SK-N-SH treated with all-trans-retinoic acid at 6 μM for 48 hours (cell line): Measurements from ENCODE around the gene CLCN6.

ENCODE experiments used
- ATAC-seq: fragments of 200-7000 bp; cut with Tn5 transposase; 3 replicates; pipeline ENCODE4 v1.9.1; 2020; ENCODE audit warnings: mild to moderate bottlenecking, moderate library complexity
- ARNTL ChIP-seq: fragments of 450-650 bp; formaldehyde crosslinking; IDR thresholded peaks from 2 replicates; pipeline ENCODE4 v1.5.0; 2020; ENCODE audit warnings: low read depth, mild to moderate bottlenecking, moderate library complexity, borderline replicate concordance
- BACH2 ChIP-seq: fragments of 250-450 bp; sonication (Bioruptor Pico); IDR thresholded peaks from 2 replicates; pipeline ENCODE4 v1.9.0; 2021; ENCODE audit warnings: mild to moderate bottlenecking, borderline replicate concordance
- CSDC2 ChIP-seq: fragments of 250-450 bp; sonication (Bioruptor Pico); IDR thresholded peaks from 2 replicates; pipeline ENCODE4 v1.5.0; 2020; ENCODE audit warnings: mild to moderate bottlenecking, moderate library complexity
- ESRRG ChIP-seq: fragments of 250-450 bp; sonication (Bioruptor Pico); IDR thresholded peaks from 2 replicates; pipeline ENCODE4 v1.6.1; 2021; ENCODE audit warnings: mild to moderate bottlenecking
- GLIS3 ChIP-seq: fragments of 250-450 bp; sonication (Bioruptor Pico); IDR thresholded peaks from 2 replicates; pipeline ENCODE4 v1.5.0; 2020; ENCODE audit warnings: mild to moderate bottlenecking, moderate library complexity
- ISL1 ChIP-seq: fragments of 250-450 bp; sonication (Bioruptor Pico); IDR thresholded peaks from 2 replicates; pipeline ENCODE4 v2.1.2; 2022; ENCODE audit warnings: mild to moderate bottlenecking, moderate library complexity
- OSR1 ChIP-seq: fragments of 250-450 bp; sonication (Bioruptor Pico); IDR thresholded peaks from 2 replicates; pipeline ENCODE4 v1.8.0; 2022; ENCODE audit warnings: moderate library complexity, mild to moderate bottlenecking, inconsistent platforms
- PPARA ChIP-seq: fragments of 250-450 bp; sonication (Bioruptor Pico); IDR thresholded peaks from 2 replicates; pipeline ENCODE4 v1.5.0; 2020; ENCODE audit warnings: mild to moderate bottlenecking, borderline replicate concordance
- RARB ChIP-seq: fragments of 250-450 bp; sonication (Bioruptor Pico); IDR thresholded peaks from 2 replicates; pipeline ENCODE4 v1.8.0; 2021; ENCODE audit warnings: mild to moderate bottlenecking, moderate library complexity
- SNAI2 ChIP-seq: fragments of 250-450 bp; sonication (Bioruptor Pico); IDR thresholded peaks from 2 replicates; pipeline ENCODE4 v1.5.0; 2020; ENCODE audit warnings: mild to moderate bottlenecking, moderate library complexity
- TCF4 ChIP-seq: fragments of 250-450 bp; sonication (Bioruptor Pico); IDR thresholded peaks from 2 replicates; pipeline ENCODE4 v1.8.0; 2021; ENCODE audit warnings: mild to moderate bottlenecking, moderate library complexity, borderline replicate concordance
- TOX ChIP-seq: fragments of 250-450 bp; sonication (Bioruptor Pico); IDR thresholded peaks from 2 replicates; pipeline ENCODE4 v1.8.0; 2021; ENCODE audit warnings: mild to moderate bottlenecking, moderate library complexity, borderline replicate concordance
- ZC3H10 ChIP-seq: fragments of 250-450 bp; sonication (Bioruptor Pico); IDR thresholded peaks from 2 replicates; pipeline ENCODE4 v1.5.1; 2021; ENCODE audit warnings: mild to moderate bottlenecking, moderate library complexity
- ZFP3 ChIP-seq: fragments of 250-450 bp; sonication (Bioruptor Pico); IDR thresholded peaks from 2 replicates; pipeline ENCODE4 v1.5.0; 2020; ENCODE audit warnings: mild to moderate bottlenecking, moderate library complexity
- ZFP30 ChIP-seq: fragments of 450-650 bp; formaldehyde crosslinking; IDR thresholded peaks from 2 replicates; pipeline ENCODE4 v1.5.0; 2022; ENCODE audit warnings: mild to moderate bottlenecking, moderate library complexity
- ZNF70 ChIP-seq: fragments of 450-650 bp; formaldehyde crosslinking; IDR thresholded peaks from 2 replicates; pipeline ENCODE4 v1.5.0; 2020; ENCODE audit warnings: mild to moderate bottlenecking, moderate library complexity
- ZNF8 ChIP-seq: fragments of 450-650 bp; formaldehyde crosslinking; IDR thresholded peaks from 2 replicates; pipeline ENCODE4 v1.5.0; 2020; ENCODE audit warnings: mild to moderate bottlenecking, moderate library complexity
- TF ChIP-seq, protein P1 (sequence below): fragments of 250-450 bp; sonication (Bioruptor Pico); IDR thresholded peaks from 2 replicates; pipeline ENCODE4 v1.5.1; 2020; ENCODE audit warnings: low read depth, mild to moderate bottlenecking, moderate library complexity
- TF ChIP-seq, protein P2 (sequence below): fragments of 250-450 bp; sonication (Bioruptor Pico); IDR thresholded peaks from 2 replicates; pipeline ENCODE4 v1.5.0; 2020; ENCODE audit warnings: mild to moderate bottlenecking, moderate library complexity
- TF ChIP-seq, protein P3 (sequence below): fragments of 250-450 bp; sonication (Bioruptor Pico); IDR thresholded peaks from 2 replicates; pipeline ENCODE4 v1.5.1; 2021; ENCODE audit warnings: mild to moderate bottlenecking, moderate library complexity
- TF ChIP-seq, protein P4 (sequence below): fragments of 250-450 bp; sonication (Bioruptor Pico); IDR thresholded peaks from 2 replicates; pipeline ENCODE4 v1.8.0; 2021; ENCODE audit warnings: low read depth, mild to moderate bottlenecking, moderate library complexity, borderline replicate concordance

Gene CLCN6

DNA sequence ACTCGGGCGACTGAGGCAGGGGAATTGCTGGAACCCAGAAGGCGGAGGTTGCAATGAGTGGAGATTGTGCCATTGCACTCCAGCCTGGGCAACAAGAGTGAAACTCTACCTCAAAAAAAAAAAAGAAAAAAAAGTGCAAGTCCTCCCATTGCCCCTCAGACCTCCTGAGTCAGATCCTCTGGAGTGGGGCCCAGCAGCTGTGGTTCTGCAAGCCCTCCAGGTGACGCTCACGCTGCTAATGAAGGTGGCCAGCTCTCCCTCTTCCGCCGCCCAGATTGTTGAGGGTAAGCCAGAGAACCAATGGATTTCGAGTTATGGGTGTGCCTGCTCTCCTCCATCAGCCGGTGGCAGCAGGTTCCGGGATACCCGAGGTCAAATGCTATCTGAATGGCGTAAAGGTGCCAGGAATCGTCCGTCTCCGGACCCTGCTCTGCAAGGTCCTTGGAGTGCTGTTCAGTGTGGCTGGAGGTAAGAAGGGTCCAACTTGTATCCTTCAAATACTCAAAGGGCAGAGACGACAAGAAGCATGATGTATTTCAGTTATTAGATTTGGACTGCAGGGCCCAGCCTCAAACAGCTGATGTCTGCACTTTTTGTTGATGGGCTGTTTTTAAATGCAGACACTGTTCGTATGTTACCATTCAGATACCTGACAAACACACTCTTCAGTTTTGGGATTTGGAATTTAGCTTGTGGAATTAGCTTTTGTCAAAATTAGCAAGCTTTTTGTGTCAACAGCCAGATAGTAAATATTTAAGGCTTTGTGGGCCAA lies 17.6 kb downstream of the CLCN6 start:
- no peak for TF ChIP-seq ZFP30 (CRISPR knock-in tag)
- TF ChIP-seq TCF4, result no peak
- TF ChIP-seq TOX (CRISPR knock-in tag), result no peak
- TF ChIP-seq ISL1 (CRISPR knock-in tag), result no peak
- TF ChIP-seq ESRRG (CRISPR knock-in tag), result no peak
- no peak for TF ChIP-seq PPARA (CRISPR knock-in tag)
- TF ChIP-seq, protein P1, sequence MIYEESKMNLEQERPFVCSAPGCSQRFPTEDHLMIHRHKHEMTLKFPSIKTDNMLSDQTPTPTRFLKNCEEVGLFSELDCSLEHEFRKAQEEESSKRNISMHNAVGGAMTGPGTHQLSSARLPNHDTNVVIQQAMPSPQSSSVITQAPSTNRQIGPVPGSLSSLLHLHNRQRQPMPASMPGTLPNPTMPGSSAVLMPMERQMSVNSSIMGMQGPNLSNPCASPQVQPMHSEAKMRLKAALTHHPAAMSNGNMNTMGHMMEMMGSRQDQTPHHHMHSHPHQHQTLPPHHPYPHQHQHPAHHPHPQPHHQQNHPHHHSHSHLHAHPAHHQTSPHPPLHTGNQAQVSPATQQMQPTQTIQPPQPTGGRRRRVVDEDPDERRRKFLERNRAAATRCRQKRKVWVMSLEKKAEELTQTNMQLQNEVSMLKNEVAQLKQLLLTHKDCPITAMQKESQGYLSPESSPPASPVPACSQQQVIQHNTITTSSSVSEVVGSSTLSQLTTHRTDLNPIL (CRISPR knock-in tag), result no peak
- no peak for TF ChIP-seq ARNTL (CRISPR knock-in tag)
- no peak for TF ChIP-seq ZNF70 (CRISPR knock-in tag)
- TF ChIP-seq OSR1 (CRISPR knock-in tag), result no peak
- TF ChIP-seq, protein P2, sequence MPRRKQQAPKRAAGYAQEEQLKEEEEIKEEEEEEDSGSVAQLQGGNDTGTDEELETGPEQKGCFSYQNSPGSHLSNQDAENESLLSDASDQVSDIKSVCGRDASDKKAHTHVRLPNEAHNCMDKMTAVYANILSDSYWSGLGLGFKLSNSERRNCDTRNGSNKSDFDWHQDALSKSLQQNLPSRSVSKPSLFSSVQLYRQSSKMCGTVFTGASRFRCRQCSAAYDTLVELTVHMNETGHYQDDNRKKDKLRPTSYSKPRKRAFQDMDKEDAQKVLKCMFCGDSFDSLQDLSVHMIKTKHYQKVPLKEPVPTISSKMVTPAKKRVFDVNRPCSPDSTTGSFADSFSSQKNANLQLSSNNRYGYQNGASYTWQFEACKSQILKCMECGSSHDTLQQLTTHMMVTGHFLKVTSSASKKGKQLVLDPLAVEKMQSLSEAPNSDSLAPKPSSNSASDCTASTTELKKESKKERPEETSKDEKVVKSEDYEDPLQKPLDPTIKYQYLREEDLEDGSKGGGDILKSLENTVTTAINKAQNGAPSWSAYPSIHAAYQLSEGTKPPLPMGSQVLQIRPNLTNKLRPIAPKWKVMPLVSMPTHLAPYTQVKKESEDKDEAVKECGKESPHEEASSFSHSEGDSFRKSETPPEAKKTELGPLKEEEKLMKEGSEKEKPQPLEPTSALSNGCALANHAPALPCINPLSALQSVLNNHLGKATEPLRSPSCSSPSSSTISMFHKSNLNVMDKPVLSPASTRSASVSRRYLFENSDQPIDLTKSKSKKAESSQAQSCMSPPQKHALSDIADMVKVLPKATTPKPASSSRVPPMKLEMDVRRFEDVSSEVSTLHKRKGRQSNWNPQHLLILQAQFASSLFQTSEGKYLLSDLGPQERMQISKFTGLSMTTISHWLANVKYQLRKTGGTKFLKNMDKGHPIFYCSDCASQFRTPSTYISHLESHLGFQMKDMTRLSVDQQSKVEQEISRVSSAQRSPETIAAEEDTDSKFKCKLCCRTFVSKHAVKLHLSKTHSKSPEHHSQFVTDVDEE (CRISPR knock-in tag), result no peak
- no peak for TF ChIP-seq ZFP3
- no peak for TF ChIP-seq CSDC2 (CRISPR knock-in tag)
- ATAC-seq, result no peak

DNA sequence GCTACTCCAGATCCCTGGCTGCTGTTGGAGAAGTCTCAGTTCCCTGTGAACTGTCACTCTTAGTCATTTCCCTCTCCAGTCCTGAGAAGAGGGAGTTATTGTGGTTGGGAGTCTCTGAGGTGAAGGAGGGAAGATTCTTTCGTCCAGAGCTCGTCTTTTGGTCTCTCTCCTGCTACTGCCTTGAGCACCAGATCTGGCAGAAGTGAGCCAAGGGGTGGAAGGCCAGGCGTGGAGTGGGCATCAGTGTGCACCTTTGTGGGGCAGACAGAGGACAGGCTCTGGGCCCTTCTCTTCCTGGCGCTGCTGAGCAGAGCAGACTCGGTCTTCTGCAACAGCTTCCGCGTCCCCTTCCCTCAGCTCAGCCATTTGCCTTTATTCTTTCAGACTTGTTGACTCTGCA lies 19.1 kb downstream of the CLCN6 start:
- TF ChIP-seq TCF4 (no peak), BACH2 (CRISPR knock-in tag) (no peak), GLIS3 (CRISPR knock-in tag) (no peak), TOX (CRISPR knock-in tag) (no peak), SNAI2 (CRISPR knock-in tag) (no peak), ARNTL (CRISPR knock-in tag) (no peak), ZC3H10 (CRISPR knock-in tag) (no peak), ZNF8 (CRISPR knock-in tag) (no peak), ZFP3 (no peak), ESRRG (CRISPR knock-in tag) (no peak), ZNF70 (CRISPR knock-in tag) (no peak), PPARA (CRISPR knock-in tag) (no peak)
- TF ChIP-seq, protein P3, sequence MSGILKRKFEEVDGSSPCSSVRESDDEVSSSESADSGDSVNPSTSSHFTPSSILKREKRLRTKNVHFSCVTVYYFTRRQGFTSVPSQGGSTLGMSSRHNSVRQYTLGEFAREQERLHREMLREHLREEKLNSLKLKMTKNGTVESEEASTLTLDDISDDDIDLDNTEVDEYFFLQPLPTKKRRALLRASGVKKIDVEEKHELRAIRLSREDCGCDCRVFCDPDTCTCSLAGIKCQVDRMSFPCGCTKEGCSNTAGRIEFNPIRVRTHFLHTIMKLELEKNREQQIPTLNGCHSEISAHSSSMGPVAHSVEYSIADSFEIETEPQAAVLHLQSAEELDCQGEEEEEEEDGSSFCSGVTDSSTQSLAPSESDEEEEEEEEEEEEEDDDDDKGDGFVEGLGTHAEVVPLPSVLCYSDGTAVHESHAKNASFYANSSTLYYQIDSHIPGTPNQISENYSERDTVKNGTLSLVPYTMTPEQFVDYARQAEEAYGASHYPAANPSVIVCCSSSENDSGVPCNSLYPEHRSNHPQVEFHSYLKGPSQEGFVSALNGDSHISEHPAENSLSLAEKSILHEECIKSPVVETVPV (CRISPR knock-in tag), result no peak
- TF ChIP-seq, protein P1 (CRISPR knock-in tag), result no peak
- TF ChIP-seq, protein P4, sequence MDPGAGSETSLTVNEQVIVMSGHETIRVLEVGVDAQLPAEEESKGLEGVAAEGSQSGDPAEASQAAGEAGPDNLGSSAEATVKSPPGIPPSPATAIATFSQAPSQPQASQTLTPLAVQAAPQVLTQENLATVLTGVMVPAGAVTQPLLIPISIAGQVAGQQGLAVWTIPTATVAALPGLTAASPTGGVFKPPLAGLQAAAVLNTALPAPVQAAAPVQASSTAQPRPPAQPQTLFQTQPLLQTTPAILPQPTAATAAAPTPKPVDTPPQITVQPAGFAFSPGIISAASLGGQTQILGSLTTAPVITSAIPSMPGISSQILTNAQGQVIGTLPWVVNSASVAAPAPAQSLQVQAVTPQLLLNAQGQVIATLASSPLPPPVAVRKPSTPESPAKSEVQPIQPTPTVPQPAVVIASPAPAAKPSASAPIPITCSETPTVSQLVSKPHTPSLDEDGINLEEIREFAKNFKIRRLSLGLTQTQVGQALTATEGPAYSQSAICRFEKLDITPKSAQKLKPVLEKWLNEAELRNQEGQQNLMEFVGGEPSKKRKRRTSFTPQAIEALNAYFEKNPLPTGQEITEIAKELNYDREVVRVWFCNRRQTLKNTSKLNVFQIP (CRISPR knock-in tag), result no peak
- ATAC-seq, result no peak

DNA sequence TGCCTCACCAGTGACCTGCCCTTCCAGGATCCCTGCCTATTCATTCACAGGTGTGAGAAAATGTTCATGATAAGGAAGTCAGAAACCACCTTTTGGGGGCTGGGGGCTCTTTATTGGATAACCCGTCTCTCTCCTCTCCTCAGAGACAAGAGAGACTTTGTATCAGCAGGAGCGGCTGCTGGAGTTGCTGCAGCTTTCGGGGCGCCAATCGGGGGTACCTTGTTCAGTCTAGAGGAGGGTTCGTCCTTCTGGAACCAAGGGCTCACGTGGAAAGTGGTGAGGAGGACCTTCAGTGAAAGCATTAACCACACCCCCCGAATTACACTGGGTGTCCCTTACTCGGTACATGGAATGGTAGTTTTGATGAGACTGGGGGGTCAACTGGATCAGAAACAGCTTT lies 21.0 kb downstream of the CLCN6 start:
- ATAC-seq, result no peak
- TF ChIP-seq CSDC2 (CRISPR knock-in tag), result no peak
- no peak for TF ChIP-seq ESRRG (CRISPR knock-in tag)
- no peak for TF ChIP-seq BACH2 (CRISPR knock-in tag)
- TF ChIP-seq ZC3H10 (CRISPR knock-in tag), result no peak
- no peak for TF ChIP-seq SNAI2 (CRISPR knock-in tag)
- TF ChIP-seq, protein P3 (CRISPR knock-in tag), result no peak
- TF ChIP-seq, protein P1 (CRISPR knock-in tag), result no peak
- no peak for TF ChIP-seq RARB (CRISPR knock-in tag)
- TF ChIP-seq ZFP3, result no peak
- no peak for TF ChIP-seq TOX (CRISPR knock-in tag)
- no peak for TF ChIP-seq TCF4
- TF ChIP-seq ZFP30 (CRISPR knock-in tag), result no peak
